Fibroblast of peridontal ligament (primary cell): ENCODE data around the gene TRABD.
"Not testable (repeated sequence)": the region's sequence is repeated elsewhere in the genome, so short reads cannot be mapped to it uniquely, and the experiment has no call there.

Source experiments
- DNase-seq: peaks from one replicate; pipeline ENCODE4 v3.0.0-alpha.2; 2010; ENCODE audit errors: extremely low read depth

TRABD gene

DNA sequence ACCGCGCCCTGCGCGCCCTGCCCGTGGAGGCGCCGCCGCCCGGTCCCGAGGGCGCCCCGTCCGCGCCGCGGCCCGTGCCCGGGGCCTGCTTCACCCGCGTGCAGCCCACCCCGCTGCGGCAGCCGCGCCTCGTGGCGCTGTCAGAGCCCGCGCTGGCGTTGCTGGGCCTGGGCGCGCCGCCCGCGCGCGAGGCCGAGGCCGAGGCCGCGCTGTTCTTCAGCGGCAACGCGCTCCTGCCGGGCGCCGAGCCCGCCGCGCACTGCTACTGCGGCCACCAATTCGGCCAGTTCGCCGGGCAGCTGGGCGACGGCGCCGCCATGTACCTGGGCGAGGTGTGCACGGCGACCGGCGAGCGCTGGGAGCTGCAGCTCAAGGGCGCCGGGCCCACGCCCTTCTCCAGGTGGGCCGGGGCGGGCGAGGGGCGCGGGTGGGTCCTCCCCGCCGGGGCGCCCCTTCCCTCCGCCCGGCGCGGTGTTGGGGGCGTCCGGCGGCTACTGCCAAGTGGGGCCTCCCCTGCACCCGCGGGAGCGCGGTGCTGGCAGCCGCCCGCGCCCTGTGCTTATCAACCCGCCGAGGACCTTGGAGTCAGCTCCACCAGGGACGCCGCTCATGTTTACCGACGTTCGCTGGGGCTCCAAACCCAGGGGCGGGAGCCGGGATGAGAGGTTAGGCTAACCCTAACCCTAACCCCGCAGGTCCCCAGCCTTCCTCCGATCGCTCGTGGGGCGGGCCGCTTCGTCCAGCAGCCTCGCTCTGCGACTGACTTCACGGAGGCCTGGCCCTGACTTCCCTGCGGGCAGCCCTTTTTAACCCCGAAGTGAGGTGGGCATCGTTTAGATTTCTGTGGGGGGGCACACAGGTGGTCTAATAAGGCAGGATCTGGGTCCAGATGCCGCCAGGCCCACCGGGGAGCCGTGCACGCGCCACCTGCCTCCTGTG lies 15.7 kb downstream of the TRABD start:
- DNase-seq, result no peak

DNA sequence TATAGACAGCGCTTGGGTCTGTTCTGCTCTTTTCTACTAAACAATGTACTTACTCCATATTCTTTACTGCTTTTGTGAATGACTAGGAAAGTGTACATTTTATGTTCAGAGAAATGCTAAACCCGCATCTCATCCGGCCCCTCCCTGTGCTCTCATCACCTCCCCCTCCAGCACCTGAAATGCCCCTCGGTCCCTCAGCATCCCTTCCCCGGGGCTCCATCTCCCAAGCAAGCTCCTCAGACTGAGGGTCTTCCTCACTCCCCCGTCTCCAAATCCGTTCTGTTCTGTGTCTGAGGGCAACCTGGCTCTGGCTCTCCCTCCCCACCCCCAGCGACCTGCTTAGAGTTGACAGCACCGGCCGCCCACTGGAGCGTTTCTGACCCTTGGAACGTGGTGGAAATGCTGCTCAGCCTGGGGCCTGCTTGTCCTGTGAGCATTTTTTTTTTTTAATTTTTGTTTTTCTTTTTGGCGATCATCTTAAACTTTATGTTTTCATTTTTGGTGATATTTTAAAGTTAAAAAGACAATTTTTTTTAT lies 16.5 kb downstream of the TRABD start:
- no peak for DNase-seq

DNA sequence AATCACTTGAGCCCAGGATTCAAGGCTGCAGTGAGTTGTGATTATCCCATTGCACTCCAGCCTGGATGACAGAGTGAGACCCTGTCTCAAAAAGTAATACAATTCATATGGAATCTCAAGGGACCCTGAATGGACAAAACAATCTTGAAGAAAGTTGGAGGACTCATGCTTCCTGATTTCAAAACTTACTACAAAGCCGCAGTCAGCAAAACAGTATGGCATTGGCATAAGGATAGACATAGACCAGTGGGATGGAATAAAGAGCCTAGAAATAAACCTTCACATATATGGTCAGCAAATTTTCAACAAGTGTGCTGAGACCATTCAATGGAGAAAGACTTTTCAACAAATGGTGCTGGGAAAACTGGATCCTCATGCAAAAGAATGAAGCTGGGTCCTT lies 17.6 kb downstream of the TRABD start:
- DNase-seq, result no peak

DNA sequence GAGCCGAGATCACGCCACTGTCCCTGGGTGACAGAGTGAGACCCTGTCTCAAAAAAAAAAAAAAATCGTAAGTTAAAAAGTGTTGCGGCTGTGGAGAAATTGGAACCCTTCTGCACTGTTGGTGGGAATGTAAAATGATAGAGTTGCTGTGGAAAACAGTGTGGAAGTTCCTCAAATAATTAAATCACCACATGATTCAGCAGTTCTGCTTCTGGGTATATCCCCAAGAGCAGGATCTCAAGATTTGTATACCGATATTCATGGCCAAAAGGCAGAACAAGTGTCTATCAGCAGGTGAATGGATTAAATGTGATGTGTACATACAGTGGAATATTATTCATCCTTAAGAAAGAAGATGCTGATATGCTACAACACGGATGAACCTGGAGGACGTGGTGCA lies 18.9 kb downstream of the TRABD start:
- DNase-seq, result no peak

DNA sequence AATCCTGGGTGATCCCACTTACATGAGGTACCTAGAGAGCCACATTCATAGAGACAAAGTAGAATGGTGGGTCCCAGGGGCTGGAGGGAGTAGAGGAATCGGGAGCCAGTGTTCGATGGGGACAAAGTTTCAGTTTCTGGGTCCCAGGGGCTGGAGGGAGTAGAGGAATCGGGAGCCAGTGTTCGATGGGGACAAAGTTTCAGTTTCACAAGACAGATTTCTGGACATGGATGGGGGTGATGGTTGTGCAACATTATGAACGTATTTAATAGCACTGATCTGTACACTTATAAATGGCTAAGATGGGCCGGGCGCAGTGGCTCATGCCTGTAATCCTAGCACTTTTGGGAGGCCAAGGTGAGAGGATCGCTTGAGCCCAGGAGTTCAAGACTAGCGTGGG lies 19.3 kb downstream of the TRABD start:
- DNase-seq, result not testable (repeated sequence)

DNA sequence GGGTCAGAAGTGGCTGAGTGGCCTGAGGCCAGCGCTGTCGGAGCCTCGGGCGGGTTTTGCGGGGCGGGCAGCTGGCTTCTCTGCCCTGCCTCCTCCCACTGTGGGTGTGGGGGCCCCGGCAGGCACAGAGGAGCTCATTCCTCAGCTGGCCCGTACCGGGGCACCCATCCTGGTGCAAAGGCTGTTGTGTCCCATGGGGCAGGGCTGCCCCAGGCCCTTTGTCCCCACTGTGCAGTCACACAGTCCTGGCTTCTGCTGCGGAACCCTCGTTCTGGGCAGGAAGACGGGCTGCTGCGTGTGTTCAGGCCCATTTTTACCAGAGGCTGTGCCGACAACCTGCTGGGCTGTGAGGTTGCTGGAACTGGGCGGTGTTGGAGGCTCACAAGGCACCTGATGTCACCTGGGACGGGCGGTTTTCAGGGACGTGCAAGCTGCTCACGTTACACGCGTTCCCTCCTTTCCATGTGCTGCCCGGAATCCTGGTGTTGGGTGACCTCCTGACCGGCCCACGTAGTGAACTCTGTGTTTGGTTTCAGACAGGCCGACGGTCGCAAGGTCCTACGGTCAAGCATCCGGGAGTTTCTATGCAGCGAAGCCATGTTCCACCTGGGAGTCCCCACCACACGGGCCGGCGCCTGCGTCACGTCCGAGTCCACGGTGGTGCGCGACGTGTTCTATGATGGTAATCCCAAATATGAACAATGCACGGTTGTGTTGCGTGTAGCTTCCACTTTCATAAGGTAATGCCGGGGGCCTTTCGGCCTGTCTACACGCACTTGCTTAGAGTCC lies 20.3 kb downstream of the TRABD start:
- DNase-seq, result no peak

DNA sequence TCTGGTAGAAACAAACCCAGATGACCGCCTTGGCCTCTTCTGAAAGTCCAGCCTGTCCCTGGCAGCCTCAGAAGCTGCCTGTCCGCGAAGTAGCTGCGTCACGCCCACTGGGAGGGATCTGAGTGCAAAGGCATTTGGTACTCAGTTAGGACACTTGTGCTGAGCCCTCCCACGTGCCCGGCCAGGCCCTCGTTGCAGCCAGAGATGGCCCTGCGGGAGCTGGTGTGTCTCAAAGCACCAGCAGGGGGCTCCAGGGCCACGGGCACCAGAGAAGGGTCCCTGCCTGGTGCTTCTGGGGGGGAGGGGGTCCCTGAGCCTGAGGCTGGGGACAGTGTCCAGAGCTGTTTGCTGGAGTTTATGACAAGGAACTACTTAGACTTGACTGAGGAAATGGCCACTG lies 20.9 kb downstream of the TRABD start:
- peak; percentile 20 for DNase-seq

DNA sequence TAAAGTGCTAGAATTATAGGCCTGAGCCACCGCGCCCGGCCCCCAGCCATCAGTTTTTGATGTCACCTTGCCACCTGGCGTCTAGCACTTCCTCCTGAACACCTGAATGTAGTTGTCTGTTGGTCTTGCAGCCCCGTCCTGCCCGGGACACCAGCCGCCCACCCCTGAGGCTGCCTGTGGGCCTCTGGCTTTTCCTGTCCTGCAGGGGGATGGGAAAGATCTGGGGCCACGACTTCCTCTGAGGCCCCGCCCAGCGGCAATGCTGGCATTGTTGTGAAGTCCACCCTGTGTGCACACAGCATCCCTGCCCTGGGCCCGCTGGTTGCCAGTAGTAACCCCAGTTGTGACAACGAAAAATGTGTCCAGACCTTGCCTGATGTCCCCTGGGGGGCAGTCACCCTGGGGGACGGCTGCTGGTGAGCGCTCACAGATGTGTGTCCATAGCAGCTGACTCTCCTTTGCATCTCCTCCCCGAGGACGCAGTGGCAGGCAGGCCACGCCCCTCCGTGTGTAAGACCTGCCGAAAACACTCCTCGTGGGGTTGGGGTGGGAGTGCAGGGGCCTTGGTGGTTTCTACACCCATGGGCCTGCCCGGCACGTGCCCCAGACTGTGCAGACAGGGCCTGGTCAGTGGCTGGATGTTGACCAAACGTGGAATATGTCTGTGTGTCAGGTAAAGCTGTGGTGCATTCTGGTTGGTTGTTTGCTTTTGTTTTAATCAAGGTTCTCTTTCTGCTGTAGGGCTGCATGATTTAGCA lies 21.8 kb downstream of the TRABD start:
- no peak for DNase-seq

DNA sequence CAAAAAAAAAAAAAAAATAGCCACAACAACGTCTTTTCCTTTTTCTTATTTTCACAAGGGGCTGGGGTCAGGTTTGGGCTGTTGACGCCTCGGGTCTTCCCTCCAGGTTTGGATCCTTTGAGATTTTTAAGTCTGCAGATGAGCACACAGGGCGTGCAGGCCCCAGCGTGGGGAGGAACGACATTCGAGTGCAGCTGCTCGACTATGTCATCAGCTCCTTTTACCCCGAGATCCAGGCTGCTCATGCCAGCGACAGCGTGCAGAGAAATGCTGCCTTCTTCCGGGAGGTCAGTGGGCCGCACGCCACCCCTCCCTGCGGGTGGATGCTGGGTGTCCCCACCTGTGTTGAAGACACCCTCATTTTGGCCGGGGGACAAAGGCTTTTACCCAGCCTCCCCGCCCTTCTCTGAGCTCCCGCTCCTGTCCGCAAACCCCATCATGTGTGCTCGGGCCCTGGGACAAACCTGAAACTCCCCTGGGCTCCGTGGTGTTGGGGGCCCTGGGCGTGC lies 22.8 kb downstream of the TRABD start:
- DNase-seq, result no peak

DNA sequence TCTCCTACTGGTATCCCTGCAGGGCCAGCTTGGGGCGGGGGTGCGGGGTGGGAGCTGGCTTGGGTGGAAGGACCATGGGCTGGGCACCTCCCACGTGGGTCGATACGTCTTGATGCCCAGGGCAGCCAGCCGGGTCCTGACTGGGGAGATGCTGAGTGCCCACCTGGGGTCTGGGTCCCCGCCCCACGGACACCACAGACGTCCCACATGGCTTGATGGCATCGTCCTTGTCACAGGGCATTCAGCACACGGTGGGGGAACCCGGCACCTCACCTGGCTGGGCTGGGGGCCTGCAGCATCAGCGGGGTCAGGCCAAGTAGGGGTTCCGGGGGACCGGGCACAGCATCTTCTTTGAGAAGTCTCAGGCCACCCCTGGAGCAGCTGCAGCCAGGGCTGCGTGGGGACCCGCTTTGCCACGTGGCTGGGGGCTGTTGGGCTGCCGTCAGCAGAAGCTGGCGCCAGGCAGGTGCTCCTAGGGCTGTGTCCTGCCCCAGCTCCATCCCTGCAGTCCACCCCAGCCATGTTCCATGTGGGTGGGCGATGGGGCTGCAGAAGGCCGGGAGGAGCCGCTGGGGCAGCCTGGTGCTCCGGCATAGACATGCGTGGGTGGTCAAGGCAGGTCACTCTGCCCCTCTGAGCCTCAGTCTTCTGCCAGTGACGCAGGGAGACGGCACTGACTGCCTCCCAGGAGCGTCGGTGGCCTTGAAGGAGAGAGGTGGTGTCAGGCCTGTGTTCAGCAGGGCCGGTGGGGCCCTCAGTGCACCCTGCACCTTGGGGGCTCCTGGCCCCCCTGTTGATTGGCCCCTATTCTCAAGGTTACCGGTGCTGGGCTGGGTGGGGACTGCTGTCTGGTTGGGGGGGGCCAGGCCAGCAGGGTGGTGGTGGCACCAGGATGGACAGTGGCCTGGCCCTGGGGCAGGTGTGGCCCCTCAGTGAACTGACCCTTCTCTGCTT lies 23.5 kb downstream of the TRABD start:
- no peak for DNase-seq

DNA sequence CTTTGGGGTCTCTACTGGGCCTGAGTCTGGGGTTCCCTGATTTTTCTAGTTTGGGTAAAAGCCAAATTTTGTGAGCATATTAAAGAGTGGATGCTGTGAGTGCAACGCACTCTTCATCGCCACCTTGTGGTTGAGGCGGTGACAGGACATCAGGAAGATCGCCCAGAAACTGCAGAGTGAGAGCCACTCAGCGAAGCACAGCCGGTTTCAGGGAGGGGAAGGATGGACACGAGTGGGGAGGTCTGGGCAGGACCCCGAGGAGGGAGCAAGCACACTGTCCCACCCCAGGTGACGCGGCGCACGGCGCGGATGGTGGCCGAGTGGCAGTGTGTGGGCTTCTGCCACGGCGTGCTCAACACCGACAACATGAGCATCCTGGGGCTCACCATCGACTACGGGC lies 24.2 kb downstream of the TRABD start:
- peak; percentile 68 for DNase-seq

DNA sequence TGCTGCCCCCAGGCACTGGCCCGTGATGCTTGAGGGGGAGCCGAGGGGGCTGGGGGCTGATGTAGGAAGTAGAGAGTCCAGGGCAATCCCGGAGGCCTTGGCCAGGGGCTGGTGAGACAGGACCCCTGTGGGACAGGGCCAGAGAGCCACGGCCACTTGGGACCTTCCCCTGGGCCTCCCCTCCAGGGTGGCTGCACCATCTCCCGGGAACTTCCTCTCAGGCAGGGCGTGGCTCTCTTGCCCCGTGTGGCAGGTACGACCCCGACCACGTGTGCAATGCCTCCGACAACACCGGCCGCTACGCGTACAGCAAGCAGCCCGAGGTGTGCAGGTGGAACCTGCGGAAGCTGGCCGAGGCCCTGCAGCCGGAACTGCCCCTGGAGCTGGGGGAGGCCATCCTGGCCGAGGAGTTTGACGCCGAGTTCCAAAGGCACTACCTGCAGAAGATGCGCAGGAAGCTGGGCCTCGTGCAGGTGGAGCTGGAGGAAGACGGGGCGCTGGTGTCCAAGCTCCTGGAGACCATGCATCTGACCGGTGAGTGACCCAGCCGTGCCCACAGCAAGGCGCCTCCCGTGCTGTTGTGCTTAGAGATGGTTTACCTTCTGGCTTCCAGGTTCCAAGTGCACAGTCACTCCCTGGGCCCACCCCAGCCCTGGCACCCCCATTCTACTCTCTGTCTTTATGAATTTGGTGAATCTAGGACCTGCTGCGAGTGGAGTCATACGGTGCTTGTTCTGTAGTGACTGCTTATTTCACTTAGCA lies 24.8 kb downstream of the TRABD start:
- no peak for DNase-seq

DNA sequence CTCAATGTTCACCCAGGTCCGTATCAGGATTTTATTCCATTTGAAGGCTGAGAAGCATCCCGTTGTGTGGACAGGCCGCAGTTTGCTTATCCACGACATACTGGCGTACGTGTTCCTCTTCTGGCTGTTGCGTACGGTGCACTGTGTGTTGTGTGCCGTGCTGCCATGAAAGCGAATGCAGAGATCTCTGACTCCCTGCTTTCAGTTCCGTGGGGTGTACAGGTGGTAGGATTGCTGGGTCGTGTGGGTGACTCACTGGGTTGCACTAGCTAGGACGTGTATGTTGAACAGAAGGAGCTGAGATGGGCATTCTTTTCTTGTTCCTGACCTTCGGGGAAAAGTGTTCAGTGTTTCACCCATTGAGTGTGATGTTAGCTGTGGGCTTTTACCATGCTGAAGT lies 25.4 kb downstream of the TRABD start:
- no peak for DNase-seq

DNA sequence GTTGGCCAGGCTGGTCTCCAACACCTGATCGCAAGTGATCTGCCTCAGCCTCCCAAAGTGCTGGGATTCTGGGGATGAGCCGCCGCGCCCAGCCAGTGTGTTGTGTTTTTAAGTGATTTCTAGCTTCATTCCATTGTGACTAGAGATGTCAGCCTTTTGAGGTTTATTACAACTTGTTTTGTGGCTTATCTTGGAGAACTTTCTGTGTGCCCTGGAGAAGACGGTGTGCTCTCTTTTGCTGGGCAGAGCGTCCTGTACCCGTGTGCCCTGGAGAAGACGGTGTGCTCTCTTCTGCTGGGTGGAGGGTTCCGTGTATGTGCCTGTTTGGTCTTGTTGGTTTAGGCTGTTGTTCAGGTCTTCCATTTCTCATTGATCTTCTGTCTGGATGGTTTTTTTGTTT lies 27.6 kb downstream of the TRABD start:
- DNase-seq, result no peak

DNA sequence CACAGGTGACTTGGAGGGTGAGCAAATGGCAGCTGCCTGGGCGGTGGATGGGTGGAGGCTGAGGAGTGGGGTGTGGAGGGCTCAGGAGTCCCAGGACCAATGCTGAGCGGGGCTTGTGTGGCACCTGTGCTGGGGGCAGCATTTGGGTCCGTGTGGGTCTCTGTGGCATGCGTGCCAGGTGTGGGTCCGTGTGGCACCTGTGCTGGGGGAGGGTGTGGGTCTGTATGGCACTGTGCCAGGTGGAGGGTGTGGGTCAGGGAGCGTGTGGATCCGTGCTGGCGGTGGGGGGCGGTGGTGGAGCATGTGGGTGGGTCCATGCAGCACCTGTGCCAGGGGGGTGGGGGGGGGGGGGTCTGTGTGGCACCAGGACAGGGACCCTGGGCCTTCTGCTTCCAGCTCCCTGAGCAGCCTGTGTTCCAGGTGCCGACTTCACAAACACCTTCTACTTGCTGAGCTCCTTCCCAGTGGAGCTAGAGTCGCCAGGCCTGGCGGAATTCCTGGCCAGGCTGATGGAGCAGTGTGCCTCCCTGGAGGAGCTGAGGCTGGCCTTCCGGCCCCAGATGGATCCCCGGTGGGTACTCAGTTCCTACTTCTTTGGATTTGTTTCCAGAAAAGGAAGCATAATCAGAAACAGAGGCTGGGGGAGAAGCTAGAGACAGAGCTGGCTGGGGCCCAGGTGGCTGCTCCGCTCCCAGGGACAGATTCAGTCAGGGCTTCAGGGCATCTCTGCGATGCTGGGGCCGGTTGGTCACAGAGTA lies 29.8 kb downstream of the TRABD start:
- DNase-seq, result no peak

DNA sequence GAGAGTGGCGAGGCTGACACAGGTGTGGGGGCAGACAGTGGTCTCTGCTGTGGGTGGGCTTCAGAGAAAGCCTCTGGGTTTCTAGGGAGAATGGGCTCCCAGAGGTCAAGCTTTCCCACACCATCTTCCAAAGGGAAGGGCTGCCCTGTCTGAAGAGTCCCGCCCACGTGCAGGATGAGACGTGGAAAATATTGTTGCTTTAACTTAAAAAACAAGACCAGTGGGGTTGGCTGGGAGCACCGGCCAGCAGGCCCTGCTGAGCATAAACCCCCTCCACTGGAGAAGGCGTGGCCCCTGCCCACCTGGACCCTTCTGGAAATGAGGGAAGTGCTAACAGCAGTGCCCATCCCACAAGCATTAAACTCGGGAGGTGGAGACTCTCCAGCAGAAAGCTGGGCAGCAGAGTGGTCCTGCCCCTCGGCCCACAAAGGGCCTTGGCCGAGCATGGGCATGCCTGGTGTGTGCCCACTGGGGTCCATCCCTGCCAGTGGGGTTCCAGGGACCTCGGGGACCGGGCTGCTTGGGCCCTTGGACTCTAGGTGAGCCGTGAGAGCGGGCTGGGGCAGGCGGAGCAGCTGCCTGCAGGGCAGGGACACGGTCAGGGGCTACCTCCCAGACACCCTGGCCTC lies 30.5 kb downstream of the TRABD start:
- DNase-seq, result no peak

DNA sequence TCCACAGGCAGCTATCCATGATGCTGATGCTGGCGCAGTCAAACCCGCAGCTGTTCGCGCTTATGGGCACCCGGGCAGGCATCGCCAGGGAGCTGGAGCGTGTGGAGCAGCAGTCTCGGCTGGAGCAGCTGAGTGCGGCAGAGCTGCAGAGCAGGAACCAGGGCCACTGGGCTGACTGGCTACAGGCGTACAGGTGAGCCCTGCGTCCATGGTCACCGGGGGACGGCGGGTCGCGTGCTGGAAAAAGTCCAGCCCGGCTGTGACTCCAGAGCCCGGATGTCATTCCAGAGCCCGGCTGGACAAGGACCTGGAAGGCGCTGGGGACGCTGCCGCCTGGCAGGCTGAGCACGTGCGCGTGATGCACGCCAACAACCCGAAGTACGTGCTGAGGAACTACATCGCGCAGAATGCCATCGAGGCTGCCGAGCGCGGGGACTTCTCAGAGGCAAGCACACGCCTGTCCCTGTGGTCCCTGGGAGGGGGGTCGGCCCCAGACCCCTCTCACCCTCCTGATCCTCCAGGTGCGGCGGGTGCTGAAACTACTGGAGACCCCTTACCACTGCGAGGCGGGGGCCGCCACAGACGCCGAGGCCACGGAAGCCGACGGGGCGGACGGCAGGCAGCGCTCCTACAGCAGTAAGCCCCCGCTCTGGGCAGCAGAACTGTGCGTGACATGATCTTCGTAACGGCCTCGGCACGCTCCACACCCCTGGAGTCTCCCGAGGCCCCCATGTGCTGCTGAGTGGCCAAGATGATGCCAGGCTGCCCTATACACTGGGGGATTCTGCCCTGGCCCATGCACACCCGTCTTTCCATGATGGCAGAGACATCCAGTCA lies 31.2 kb downstream of the TRABD start:
- DNase-seq, result no peak
